IMR-90 (cell line): ENCODE data around the gene CNTN5.

Experiments used
- CTCF ChIP-seq: conservative IDR thresholded peaks from 2 replicates; pipeline ENCODE4 v1.5.1; 2012; ENCODE audit warnings: mild to moderate bottlenecking, low read depth, low read length, improper control_type of control experiment
- MAFK ChIP-seq: IDR thresholded peaks from 2 replicates; pipeline ENCODE4 v1.6.1; 2012; ENCODE audit warnings: low read depth, low read length, improper control_type of control experiment
- POLR2A ChIP-seq: IDR thresholded peaks from 2 replicates; pipeline ENCODE4 v1.6.1; 2012; ENCODE audit warnings: mild to moderate bottlenecking, low read depth, low read length
- RFX5 ChIP-seq: IDR thresholded peaks from 2 replicates; pipeline ENCODE4 v1.8.0; 2012; ENCODE audit warnings: low read depth, mild to moderate bottlenecking, low read length, moderate library complexity

GRCh38 chr11:100141201-100141600, 1120.5 kb downstream of the CNTN5 start:
- no peak for TF ChIP-seq MAFK
- TF ChIP-seq RFX5, result no peak
- no peak for TF ChIP-seq CTCF
- TF ChIP-seq POLR2A, result no peak
